Right lung (tissue), 5 donors: ENCODE results near the gene KPNA3. TPM values are rescaled to one million over a fixed set of nuclear protein-coding genes. Genes with fewer than 3 reads are reported as not detected.
"Not testable (repeated sequence)": the region's sequence is repeated elsewhere in the genome, so short reads cannot be mapped to it uniquely, and the experiment has no call there.

ENCODE experiments used
- DNase-seq, 2 donors: peaks; one replicate each; pipeline ENCODE4 v3.0.0-alpha.2; 2013
- polyA plus RNA-seq, 5 donors: library from polyadenylated mRNA; unstranded; fragments of 120-200 nt; gene quantifications; one replicate each; pipeline versions ENCODE4 v1.2.1 to v1.2.3, GENCODE V29; 2013; ENCODE audit warnings: inconsistent platforms in 1 of 5, low replicate concordance in 1 of 5; ENCODE audit not compliant: insufficient read length in 5 of 5, insufficient read depth in 1 of 5

KPNA3 gene
- polyA plus RNA-seq, 5 donors = 30.9 to 43.9 (median 32.4) TPM

DNA sequence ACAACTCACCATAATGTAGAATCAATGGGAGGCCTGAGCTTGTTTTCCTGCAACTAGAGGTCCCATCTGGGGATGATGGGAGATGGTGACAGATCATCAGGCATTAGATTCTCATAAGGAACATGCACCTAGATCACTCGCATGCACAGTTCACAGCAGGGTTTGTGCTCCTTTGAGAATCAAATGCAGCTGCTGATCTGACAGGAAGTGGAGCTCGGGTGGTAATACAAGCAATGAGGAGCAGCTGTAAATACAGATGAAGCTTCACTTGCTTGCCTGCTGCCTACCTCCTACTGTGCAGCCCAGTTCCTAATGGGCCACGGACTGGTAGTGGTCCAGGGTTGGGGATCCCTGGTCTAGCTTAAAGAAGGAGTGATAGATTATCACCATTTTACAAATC is 33.0 kb downstream of the KPNA3 start:
- DNase-seq = no peak

DNA sequence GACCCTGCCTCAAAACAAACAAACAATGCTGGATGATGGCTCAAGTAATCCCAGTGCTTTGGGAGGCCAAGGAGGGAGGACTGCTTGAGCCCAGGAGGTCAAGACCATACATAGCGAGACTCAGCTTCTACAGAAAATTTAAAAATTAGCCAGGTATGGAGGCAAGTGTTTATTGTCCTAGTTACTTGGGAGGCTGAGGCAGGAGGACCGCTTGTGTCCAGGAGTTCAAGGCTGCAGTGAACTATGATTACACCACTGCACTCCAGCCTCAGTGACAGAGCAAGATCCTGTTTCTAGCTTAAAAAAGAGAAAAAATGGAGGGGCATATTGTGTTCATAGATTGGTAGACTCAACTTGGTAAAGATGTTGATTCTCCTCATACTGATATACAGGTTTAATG is 36.2 kb downstream of the KPNA3 start:
- DNase-seq = no peak

DNA sequence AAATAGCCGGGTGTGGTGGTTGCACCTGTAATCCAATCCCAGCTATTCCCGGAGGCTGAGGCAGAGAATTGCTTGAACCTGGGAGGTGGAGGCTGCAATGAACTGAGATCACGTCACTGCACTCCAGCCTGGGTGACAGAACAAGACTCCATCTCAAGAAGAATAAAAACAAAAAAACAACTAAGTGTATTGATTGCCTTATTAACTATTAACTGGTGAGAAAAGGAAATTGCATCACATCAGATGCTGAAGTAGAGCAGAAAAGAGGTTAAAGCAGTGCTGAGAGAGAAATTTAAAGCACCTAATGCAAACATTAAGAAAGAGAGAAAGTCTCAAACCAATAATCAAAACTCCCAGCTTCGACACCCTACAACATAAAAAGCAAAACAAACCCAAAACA is 38.3 kb downstream of the KPNA3 start:
- no peak for DNase-seq

DNA sequence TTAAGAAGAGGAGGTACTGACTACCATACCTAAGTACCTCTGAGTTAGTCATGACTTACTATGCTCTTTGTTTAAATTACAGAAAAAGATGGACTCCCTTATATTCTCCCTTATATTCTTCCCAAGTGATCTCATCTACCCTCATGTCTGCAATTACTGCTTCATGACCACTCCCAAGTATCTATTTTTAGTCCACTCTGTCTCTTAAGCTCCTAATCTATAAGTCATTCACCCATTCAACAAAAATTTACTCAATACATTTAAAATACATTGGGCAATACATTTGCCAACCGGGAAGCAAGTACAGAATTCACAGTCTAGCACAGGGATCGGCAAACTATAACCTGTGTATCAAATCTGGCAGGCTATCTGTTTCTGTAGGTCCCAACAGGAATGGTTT is 42.6 kb downstream of the KPNA3 start:
- DNase-seq = no peak

DNA sequence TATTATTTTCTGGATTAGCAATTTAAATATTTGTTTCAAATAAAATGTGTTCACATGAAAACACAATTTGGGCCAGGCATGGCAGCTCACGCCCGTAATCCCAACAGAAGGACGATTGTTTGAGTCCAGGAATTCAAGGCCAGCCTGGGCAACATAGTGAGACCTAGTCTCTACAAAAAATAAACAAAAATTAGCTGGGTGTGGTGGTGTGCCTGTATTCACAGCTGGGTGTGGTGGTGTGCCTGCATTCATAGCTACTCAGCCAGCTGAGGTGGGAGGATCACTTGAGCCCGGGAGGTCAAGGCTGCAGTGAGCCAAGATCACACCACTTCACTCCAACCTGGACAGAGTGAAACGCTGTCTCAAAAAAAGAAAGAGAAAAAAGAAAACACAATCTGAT is 46.4 kb downstream of the KPNA3 start:
- no peak for DNase-seq

DNA sequence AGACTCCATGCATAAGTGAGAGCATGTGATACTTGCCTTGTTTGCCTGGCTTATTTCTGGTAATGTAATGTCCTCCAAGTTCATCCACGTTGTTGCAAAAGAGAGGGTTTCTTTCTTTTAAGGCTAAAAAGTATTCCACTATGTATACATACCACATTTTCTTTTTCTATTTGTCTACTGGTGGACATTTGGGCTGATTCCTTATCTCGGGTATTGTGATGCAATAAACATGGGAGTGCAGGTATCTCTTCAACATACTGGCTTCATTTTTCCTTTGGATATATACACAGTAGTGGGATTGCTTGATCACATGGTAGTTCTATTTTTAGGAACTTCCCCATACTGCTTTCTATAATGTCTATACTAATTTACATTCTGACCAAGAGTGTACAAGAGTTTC is 51.6 kb downstream of the KPNA3 start:
- DNase-seq = no peak

DNA sequence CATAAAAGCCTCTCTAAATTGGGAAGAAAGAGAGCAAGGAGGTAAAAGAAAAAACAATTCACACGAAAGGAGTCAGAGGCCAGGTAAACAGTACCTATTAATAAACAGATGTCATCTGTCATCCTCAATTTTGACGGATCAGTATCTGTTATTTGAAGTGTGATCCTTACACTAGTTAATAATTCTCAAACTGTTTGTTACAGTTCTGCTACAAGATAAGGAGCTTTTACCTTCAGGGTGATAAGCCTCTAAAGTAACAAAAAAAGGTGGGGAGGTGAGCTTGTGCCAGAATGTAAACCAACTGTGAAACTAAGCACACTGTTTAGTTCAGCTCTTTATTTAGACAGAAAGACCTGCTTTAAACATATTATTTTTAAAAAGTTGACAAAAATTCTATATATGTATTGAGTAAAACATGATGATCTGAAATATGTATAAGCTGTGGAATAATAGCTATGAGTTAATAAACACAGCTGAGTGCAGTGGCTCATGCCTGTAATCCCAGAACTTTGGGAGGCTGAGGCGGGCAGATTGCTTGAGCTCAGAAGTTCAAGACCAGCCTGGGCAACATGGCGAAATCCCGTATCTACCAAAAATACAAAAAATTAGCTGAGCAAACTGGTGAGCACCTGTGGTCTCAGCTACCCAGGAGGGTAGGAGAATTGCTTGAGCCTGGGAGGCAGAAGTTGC is 52.8 kb downstream of the KPNA3 start:
- no peak for DNase-seq

DNA sequence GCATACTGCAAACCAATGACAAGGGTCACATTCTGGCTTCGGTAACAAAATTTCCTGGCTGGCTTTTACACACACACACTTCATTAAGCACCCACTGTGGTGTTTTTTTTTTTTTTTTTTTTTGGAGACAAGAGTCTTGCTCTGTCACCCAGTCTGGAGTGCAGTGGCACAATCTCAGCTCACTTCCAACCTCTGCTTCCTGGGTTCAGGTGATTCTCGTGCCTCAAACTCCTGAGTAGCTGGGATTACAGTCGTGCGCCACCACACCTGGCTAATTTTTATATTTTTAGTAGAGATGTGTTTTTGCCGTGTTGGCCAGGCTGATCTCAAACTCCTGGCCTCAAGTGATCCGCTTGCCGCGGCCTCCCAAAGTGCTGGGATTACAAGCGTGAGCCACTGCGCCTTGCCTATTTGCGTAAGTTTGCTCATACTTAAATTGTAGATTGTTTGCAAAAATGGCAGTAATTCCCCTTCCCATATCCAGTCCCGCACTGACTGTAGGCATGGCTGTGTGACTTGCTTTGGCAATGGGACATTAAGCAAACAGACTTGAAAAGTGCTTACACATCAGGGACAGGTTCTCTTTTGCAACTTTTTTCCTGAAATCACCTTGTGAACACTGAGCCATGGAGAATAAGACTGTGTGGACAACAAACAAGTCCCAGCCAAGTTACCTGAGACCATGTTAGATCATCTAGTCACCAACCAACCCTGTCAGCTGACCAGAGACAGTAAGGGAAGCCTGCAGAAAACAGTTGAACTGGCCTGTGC is 59.1 kb downstream of the KPNA3 start:
- DNase-seq = peak; percentile 15 to 19

DNA sequence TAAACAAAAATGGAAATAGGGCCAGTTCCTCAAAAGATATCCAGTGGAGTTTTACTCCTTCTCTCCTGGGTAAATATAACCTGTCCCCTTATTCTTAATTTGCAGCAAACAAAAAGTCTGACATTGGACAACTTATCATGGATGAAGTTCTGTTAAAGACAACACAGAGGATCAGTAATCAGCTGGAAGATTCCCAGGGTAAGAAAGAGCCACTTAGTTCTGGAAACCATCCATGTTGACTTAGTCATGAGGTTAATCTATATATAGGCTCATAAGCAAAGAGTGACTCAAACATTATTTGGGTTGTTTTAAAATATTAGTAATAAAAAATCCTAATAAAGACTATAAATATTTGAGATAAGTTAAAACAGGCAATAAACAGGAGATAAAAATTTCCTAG is 60.7 kb downstream of the KPNA3 start:
- DNase-seq = no peak

DNA sequence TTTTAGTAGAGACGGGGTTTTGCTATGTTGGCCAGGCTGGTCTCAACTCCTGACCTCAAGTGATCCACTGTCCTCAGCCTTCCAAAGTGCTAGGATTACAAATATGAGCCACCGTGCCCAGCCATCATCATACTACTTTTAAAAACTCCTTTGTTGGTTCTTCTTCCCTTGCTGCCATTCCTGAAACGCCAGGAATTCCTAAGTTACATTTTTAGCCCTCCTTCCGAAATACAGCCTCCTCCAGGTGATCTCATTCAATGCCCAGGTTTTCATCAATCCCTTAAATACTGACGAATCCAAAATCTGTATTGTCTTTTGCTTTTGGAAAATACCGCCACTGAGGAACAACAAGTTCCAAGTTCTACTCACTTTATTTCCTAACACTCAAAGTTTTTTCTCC is 75.9 kb downstream of the KPNA3 start:
- no peak for DNase-seq

DNA sequence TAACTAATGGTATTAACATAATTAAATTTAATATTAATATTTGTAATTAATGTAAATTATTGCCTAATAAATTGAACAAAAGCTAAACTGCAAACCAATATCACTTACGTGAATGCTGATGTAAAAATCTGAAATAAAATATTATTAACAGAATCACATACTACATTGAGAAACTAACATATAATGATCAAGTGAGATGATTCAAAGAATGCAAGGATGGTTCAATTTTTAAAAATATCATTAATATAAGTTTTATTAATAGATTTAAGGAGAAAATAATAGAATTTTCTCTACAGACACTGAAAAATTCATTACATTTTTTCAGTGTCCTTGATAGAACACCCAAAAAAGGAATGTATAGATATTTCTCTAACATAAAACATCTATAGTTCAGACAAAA is 77.7 kb downstream of the KPNA3 start:
- DNase-seq = no peak

DNA sequence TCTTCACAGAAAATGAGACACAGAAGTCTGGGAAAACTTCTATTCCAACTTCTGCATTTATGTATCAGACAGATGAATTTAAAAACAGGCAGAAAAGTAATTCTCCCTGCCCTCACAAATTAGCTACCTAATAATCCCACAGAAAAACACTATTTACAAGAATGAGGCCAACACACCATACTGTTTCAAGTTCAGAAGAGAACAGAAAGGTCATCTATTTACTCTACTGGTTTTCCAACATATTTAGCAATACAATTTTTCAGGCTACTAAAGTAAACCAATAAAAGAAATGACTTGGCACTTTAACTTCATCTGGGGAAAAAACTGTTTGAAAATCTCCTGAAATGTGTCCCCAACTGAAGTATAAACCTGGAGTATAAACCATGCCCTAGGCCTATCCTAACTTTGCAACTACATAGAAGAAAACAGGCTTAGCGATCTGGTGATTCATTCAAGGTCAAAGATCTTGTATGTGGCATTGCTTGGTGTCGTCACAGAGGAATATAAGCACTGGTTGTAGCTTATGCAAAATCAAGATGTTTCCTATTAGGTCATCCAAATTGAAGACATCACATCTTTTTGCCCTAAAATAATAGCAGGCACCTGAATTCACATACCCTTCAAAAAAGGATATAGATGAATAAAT is 81.1 kb downstream of the KPNA3 start:
- no peak for DNase-seq

DNA sequence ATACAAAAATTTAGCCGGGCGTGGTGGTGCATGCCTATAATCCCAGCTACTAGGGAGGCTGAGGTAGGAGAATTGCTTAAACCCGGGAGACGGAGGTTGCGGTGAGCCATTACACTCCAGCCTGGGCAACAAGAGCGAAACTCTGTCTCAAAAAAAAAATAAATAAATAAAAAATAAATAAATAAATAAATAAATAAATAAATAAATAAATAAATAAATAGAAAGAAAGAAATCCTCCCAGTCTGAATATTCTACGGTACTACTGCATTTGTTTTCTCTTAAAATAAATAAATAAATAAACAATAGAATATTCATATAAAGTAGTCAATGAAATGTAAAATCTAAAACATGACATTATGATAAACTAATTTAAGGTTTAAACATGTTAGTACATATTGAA is 88.2 kb downstream of the KPNA3 start:
- DNase-seq = not testable (repeated sequence)

DNA sequence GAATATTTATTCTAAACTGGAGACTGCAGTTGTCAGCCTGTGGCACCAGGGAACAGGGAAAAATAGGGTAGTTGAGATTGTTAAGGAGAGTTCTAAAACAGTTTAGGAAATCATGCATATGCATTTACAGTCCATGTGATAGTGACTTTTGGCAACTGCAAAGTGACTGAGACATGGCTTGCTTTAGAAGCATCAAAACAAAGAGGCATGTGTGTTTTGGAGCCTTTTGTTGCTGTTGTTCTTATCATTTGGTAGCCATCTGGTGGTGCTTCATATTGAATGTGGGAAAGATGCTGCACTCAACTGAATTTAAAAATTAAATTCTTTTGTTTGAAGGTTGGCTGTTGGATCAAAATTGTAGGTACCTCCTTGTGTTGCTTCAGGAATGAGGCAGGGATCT is 91.0 kb downstream of the KPNA3 start:
- no peak for DNase-seq

DNA sequence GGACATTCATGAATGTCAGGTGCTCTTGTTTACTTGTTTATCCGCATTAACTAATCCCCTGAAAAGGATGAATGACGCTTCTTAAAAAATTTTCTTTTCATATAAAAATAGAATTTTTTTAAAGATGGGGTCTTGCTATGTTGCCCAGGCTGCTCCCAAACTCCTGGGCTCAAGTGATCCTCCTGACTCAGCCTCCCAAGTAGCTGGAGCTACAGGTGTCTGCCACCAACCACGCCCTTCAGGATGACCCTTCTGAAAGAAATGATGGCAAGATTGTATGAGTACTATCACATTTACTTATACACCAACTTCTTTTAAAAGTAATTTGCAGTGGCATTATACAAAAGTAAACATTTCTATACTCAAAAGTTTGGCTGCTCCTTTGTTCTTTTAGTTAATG is 95.0 kb downstream of the KPNA3 start:
- no peak for DNase-seq

DNA sequence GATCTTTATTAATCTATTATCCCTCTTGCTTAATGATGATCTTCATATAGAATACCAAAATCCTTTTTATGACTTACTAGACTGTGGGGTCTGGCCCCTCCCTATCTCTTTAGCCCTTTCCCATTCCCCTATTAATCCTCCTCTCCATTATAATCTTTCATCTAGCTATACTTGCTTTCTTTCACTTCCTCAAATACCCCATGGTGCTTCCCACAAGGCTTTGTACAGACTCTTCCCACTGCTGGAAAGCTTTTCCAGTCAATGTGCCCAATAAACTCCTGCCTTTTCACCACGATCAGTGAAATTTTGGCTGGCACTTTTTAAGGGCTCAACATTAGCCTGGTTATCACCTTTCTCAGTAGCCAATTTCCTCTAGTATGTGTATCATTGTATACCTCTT is 98.0 kb downstream of the KPNA3 start:
- no peak for DNase-seq

DNA sequence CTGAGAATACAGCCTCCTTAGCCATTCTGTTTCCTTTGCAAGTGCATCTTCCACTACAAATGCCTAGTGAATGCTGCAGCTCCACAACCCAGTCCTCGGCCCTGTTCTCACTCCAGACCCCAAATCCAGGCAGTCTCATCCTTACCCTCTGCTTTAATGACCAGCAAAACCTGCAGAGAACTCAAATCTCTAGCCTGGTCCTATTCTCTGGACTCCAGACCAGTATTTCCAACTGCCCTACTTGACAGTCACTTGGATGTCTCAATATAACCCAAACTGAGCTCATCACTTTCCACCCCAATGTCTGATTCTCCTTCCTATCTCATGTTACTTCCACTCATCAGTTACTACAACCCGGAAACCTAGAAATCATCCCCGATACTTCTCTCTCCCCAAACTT is 98.6 kb downstream of the KPNA3 start:
- DNase-seq = no peak

DNA sequence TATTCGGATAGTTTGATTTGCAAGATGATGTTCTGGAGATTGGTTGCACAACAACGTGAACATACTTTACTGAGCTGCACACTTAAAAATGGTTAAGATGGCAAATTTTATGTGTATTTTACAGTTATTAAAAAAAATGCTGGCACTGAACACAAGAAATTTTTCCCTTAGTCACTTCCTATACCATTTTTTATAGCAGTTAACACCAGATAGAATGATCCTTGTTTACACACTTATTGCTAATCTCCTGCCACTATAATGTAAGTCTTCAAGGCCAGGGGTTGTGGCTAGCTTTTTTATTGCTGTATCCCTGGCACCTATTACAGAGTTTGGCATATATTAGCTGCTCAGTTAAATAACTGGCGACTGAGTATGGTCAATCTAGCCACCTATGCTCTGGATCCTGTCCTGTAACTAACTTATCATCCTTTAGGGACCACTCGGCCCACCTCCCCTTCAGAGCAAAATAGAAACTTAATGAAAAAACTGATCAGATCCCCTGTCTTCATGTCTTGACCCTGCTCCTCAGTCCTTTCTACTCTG is 99.2 kb downstream of the KPNA3 start:
- DNase-seq = no peak

DNA sequence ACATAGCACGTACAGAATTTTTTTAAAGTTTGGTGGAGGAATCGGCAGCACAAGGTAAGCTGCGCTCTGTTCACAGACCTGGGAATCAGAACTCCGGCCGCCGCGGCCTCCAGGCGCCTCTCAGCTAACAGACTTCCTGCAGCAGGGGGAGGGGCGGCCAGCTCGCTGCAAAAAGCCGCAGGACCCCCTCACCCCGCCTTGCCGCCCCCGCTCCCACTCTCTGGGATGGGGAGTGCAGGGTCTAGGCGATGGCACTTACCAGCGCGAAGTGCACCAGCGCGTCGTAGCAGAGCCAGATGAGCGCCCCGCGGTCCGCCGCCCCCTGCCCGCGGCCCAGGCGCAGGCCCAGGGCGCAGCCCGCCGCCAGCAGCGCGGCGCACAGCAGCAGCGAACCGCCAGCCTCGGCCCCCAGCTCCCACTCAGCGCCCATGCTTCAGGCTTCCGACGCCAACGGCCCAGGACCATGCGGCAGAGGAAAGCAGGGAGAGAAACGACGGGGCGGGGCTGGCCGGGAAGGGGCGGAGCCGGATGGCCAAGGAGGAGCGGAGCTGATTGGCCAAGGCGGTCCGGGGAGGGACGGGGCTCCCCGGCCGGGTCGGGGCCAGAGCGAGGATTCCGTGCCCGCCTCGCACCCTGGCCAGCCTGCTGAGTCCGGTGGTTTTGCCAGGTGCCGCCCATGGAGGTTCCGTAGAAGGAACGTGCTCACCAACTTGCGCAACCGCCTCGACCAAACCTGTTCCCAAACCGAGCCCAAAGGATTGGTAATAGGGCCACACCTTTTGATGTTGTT is 101.3 kb downstream of the KPNA3 start, which contains the start of gene EBPL:
Gene EBPL (minus strand): TSS at position 492 of the 790 bp plus-strand sequence. CDS start 62 bp downstream, at position 430.
- DNase-seq = peak; percentile 88 to 89

DNA sequence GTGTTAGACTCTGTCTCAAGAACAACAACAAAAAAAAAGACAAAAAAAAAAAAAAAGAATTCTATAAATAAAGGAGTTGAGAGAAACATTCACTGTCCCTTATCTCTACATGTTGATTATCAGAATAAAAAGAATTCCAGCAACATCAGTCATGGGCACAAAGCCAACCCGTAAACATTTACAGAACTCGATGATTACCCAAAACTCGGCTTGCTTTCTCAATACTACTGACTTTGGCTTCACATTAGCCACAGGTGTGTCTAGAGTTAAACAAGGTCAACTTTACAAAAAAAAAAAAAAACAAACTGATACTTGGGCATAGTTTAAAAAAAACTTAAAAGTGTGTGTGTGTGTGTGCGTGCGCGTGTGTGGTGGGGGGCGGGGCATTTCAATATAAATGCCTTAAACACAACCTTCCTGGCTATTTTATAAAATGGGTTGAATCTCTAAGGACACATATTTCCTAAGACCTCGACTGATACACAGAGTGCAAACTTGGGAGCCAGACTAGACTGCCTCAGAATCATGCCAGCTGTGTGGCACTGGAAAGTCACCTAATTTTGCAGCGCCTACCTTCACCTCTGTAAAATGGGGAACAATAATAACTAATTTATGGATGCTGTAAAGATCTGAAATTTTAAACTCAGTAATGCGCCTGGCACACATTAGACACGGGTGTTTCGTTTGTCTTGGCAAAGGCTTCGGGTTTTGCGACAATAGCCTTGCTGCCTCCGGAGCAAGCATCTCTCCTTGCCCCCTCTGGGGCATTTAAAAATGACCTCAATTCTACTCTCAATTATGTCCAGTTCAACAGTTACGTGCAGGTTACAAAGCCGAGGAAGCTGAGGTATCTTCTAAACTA is 102.1 kb downstream of the KPNA3 start:
- DNase-seq = peak; percentile 28 to 40

DNA sequence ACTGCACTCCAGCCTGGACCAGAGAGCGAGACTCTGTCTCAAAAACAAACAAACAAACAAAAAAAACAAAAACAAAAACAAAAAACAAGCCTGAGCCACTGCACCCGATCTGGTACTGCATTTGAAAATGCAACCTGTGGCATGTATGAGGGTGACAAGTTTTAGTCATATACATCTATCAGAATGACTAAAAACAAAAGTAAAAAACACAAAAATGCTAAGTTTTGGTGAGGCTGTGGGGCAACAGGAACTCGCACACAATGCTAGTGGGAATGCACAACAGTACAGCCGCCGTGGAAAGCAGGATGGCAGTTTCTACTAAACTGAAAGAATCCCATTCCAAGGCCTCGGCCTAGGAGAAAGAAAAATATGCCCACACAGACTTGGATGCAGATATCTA is 109.0 kb downstream of the KPNA3 start:
- no peak for DNase-seq
